ENCODE data around the gene ZNF678. TPM values are rescaled to one million over a fixed set of nuclear protein-coding genes. Genes with fewer than 3 reads are reported as not detected.
A peak's percentile ranks its signal among the peaks of the same experiment; 100 is the strongest.

The ZNF678 gene
- total and polyA plus RNA-seq, 9 of the 15 experiments (the other 6 are each of a cell fraction or from before 2014, with no cell fraction given): 3.0 to 16.8 (median 8.0) TPM

DNA sequence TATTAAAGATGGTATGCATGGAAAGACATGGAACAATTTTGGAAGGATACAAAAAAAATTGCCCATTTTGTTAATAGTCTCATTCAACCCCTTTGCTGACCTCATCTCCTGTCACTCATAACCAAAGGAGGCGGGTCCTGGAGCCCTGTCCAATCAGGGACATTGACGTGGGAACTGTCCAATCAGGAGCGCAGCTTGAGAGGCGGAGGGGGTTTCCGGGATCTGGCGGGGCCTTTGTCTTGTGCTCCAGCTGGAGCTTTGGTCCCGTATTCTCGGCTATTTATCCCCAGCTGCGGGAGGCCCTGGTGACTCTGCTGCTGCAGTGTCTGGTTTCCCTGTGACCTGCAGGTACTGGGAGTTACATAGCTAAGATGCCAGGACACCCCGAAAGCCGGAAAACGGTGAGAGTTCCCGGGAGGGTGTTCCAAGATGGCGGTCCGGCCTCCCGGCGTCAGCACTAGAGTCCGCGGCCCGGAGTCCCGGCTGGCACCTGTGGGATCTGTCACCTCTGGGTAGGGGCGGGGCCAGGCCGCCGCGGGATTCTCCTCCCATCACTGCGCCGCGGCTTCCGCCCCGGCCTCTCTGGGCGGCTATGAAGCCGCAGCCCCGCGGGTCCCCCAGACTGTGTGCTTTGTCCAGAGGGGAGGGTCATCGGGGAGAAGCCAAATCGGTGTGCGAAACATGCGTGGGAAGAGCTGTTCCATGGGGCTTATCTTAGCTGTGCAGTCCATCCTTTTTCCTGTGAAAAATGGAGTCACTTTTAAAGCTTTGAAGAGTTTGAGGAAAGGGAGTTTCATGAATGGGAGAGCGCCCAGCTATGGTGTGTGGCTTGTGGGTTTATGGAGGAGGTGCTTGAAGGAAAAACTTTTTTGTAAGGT, at the start of gene ZNF678 (continued):
- TF ChIP-seq, protein P1, sequence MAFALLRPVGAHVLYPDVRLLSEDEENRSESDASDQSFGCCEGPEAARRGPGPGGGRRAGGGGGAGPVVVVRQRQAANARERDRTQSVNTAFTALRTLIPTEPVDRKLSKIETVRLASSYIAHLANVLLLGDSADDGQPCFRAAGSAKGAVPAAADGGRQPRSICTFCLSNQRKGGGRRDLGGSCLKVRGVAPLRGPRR (CRISPR knock-in tag; IDR thresholded peaks at IDR 0.05): no peak
- TF ChIP-seq ZNF584 (CRISPR knock-in tag; IDR thresholded peaks at IDR 0.05; ENCODE audit: low read depth) (no peak), ATF7 (IDR thresholded peaks at IDR 0.05) (peak; percentile 95), CTBP1 (IDR thresholded peaks at IDR 0.05; ENCODE audit: borderline replicate concordance) (peak; percentile 94), TBP (optimal IDR thresholded peaks at IDR 0.05; ENCODE audit: low read depth, low read length) (peak; percentile 51), ZNF12 (CRISPR knock-in tag; IDR thresholded peaks at IDR 0.05) (no peak), ZZZ3 (IDR thresholded peaks at IDR 0.05) (no peak), CHD1 (IDR thresholded peaks at IDR 0.05; ENCODE audit: low read length) (no peak), TAL1 (IDR thresholded peaks at IDR 0.05) (peak; percentile 77), EHMT2 (IDR thresholded peaks at IDR 0.05) (peak; percentile 59; the same call in 1 of the 2 replicates), DMBX1 (CRISPR knock-in tag; IDR thresholded peaks at IDR 0.05; ENCODE audit: borderline replicate concordance) (0 out of 2 replicates have a peak, but pooled peaks have one; percentile 73), ZNF143 (CRISPR knock-in tag; IDR thresholded peaks at IDR 0.05) (no peak), ZNF408 (CRISPR knock-in tag; IDR thresholded peaks at IDR 0.05; ENCODE audit: low read depth) (no peak), BHLHE40 (IDR thresholded peaks at IDR 0.05; ENCODE audit: low read length) (peak; percentile 21), SOX6 (IDR thresholded peaks at IDR 0.05) (0 out of 2 replicates have a peak, but pooled peaks have one; percentile 41), MCM2 (IDR thresholded peaks at IDR 0.05; ENCODE audit: low read depth) (no peak), NCOA1 (IDR thresholded peaks at IDR 0.05; ENCODE audit: low read depth) (peak; percentile 55; the same call in 1 of the 2 replicates), XRCC3 (IDR thresholded peaks at IDR 0.05) (no peak), SRSF1 (IDR thresholded peaks at IDR 0.05; ENCODE audit: low read depth, low read length) (0 out of 2 replicates have a peak, but pooled peaks have one; percentile 74), XRCC4 (IDR thresholded peaks at IDR 0.05; ENCODE audit: extremely low read depth, insufficient read depth, insufficient read length) (no peak)
- TF ChIP-seq, protein P2, sequence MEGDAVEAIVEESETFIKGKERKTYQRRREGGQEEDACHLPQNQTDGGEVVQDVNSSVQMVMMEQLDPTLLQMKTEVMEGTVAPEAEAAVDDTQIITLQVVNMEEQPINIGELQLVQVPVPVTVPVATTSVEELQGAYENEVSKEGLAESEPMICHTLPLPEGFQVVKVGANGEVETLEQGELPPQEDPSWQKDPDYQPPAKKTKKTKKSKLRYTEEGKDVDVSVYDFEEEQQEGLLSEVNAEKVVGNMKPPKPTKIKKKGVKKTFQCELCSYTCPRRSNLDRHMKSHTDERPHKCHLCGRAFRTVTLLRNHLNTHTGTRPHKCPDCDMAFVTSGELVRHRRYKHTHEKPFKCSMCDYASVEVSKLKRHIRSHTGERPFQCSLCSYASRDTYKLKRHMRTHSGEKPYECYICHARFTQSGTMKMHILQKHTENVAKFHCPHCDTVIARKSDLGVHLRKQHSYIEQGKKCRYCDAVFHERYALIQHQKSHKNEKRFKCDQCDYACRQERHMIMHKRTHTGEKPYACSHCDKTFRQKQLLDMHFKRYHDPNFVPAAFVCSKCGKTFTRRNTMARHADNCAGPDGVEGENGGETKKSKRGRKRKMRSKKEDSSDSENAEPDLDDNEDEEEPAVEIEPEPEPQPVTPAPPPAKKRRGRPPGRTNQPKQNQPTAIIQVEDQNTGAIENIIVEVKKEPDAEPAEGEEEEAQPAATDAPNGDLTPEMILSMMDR (IDR thresholded peaks at IDR 0.05 in 2 of 3, conservative IDR thresholded peaks at IDR 0.05 in 1 of 3; ENCODE audit: insufficient read depth in 2 of 3, low read depth in 1 of 3, low read length in 3 of 3): no peak
- TF ChIP-seq, protein P3, sequence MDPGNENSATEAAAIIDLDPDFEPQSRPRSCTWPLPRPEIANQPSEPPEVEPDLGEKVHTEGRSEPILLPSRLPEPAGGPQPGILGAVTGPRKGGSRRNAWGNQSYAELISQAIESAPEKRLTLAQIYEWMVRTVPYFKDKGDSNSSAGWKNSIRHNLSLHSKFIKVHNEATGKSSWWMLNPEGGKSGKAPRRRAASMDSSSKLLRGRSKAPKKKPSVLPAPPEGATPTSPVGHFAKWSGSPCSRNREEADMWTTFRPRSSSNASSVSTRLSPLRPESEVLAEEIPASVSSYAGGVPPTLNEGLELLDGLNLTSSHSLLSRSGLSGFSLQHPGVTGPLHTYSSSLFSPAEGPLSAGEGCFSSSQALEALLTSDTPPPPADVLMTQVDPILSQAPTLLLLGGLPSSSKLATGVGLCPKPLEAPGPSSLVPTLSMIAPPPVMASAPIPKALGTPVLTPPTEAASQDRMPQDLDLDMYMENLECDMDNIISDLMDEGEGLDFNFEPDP (CRISPR knock-in tag; IDR thresholded peaks at IDR 0.05): no peak
- TF ChIP-seq, protein P4, sequence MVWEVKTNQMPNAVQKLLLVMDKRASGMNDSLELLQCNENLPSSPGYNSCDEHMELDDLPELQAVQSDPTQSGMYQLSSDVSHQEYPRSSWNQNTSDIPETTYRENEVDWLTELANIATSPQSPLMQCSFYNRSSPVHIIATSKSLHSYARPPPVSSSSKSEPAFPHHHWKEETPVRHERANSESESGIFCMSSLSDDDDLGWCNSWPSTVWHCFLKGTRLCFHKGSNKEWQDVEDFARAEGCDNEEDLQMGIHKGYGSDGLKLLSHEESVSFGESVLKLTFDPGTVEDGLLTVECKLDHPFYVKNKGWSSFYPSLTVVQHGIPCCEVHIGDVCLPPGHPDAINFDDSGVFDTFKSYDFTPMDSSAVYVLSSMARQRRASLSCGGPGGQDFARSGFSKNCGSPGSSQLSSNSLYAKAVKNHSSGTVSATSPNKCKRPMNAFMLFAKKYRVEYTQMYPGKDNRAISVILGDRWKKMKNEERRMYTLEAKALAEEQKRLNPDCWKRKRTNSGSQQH (CRISPR knock-in tag; IDR thresholded peaks at IDR 0.05): 0 out of 2 replicates have a peak, but pooled peaks have one; percentile 8

Data from K562 (cell line).